ENCODE measurements around the gene ARID2.

DNA sequence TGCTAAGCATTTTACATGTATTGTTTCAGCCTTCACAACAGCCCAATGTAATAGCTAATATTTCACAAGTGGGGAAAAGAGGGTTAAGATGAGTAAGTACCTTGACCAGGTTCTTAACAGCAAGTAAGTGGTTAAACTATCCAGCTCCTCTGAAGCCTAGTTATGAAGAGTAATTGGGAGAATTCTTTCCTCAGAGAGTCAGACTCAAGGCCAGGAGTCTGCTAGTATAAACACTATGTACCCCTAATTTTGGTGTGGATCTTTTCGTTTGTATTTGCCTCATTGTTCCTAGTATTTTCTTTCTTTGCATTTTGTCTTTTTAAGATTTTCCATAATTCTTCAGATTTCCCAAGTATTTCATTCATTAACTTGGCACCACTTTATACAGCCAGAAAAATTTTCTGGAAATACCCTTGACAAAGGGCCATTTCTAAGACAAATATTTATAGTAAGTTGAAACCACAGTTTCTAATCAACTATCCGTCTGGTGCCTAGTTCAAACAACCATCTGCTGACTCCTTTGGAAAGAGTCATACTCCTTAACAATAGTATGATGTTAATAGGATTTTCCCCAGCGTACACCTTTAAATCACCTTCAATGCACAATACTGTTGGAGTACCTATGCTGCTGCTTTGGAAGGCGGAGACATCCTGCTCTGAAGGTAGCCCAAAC is 179.7 kb downstream of the ARID2 start:
- no peak for TF ChIP-seq ZNF274 (IDR thresholded peaks at IDR 0.05; ENCODE audit: insufficient read depth, insufficient read length)
- TF ChIP-seq, protein P1, sequence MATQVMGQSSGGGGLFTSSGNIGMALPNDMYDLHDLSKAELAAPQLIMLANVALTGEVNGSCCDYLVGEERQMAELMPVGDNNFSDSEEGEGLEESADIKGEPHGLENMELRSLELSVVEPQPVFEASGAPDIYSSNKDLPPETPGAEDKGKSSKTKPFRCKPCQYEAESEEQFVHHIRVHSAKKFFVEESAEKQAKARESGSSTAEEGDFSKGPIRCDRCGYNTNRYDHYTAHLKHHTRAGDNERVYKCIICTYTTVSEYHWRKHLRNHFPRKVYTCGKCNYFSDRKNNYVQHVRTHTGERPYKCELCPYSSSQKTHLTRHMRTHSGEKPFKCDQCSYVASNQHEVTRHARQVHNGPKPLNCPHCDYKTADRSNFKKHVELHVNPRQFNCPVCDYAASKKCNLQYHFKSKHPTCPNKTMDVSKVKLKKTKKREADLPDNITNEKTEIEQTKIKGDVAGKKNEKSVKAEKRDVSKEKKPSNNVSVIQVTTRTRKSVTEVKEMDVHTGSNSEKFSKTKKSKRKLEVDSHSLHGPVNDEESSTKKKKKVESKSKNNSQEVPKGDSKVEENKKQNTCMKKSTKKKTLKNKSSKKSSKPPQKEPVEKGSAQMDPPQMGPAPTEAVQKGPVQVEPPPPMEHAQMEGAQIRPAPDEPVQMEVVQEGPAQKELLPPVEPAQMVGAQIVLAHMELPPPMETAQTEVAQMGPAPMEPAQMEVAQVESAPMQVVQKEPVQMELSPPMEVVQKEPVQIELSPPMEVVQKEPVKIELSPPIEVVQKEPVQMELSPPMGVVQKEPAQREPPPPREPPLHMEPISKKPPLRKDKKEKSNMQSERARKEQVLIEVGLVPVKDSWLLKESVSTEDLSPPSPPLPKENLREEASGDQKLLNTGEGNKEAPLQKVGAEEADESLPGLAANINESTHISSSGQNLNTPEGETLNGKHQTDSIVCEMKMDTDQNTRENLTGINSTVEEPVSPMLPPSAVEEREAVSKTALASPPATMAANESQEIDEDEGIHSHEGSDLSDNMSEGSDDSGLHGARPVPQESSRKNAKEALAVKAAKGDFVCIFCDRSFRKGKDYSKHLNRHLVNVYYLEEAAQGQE (IDR thresholded peaks at IDR 0.05; ENCODE audit: low read depth, low read length), result no peak
- no peak for TF ChIP-seq POLR2A (IDR thresholded peaks at IDR 0.05; ENCODE audit: low read depth, low read length)
- TF ChIP-seq MAX (IDR thresholded peaks at IDR 0.05; ENCODE audit: low read depth, low read length), result no peak
- no peak for TF ChIP-seq ESRRA (IDR thresholded peaks at IDR 0.05; ENCODE audit: low read length)
- TF ChIP-seq MTA2 (IDR thresholded peaks at IDR 0.05; ENCODE audit: low read depth), result no peak
- no peak for TF ChIP-seq BRCA1 (IDR thresholded peaks at IDR 0.05; ENCODE audit: low read depth, low read length)
